Fibroblast of mammary gland (primary cell): ENCODE data around the gene LIMCH1.
A peak's percentile ranks its signal among the peaks of the same experiment; 100 is the strongest.

ENCODE experiments used
- DNase-seq: peaks from one replicate; pipeline ENCODE4 v3.0.0-alpha.2; 2010; ENCODE audit warnings: low read depth
- H3K4me3 ChIP-seq: 2 replicates; pipeline ENCODE4 v1.5.1; 2011; ENCODE audit warnings: low read depth, mild to moderate bottlenecking, low read length, moderate library complexity; ENCODE audit not compliant: control insufficient read depth
- TF ChIP-seq, protein P1 (sequence below): conservative IDR thresholded peaks from 2 replicates; pipeline ENCODE4 v1.5.1; 2011; ENCODE audit warnings: low read depth, low read length, inconsistent platforms; ENCODE audit not compliant: control insufficient read depth, insufficient read depth

The LIMCH1 gene

DNA sequence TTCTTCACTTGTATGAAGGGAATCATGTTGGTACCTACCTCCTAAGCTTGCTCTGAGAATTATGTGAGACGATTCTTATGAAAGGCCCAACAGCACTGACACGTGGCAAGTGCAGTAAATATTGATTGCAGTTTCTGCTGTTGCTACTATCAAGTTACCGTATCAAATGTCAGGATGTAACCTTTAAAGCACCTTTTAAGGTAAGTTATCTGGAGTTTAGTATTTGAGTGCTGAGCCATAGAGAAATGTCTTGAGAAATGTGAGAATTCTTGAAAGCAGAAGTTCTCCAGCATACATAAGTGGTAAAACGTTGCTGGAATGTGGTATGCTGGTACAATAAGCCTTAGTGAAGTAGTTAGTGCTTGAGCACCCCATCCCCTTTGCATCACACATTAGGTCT is 120.2 kb downstream of the LIMCH1 start:
- no peak overlapping the region for H3K4me3 ChIP-seq
- TF ChIP-seq, protein P1, sequence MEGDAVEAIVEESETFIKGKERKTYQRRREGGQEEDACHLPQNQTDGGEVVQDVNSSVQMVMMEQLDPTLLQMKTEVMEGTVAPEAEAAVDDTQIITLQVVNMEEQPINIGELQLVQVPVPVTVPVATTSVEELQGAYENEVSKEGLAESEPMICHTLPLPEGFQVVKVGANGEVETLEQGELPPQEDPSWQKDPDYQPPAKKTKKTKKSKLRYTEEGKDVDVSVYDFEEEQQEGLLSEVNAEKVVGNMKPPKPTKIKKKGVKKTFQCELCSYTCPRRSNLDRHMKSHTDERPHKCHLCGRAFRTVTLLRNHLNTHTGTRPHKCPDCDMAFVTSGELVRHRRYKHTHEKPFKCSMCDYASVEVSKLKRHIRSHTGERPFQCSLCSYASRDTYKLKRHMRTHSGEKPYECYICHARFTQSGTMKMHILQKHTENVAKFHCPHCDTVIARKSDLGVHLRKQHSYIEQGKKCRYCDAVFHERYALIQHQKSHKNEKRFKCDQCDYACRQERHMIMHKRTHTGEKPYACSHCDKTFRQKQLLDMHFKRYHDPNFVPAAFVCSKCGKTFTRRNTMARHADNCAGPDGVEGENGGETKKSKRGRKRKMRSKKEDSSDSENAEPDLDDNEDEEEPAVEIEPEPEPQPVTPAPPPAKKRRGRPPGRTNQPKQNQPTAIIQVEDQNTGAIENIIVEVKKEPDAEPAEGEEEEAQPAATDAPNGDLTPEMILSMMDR, result no peak
- DNase-seq, result no peak

DNA sequence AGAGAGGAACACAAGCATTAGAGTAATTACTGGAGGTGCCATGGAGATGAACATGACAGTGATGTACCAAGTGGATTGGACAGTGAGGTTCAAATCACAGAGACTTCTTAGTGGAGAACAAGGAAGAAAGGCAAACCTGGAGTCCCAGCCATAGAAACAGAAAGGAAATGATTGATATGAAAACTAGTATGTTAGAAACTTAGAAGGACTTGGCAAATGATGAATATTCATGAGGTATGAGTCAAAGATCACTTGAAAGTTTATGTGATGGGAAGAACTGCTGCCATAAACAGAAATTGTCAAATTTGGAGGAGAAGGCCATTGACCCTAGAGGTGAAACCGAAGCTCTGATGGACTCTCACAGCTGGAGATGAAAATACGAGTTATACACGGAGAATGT is 122.4 kb downstream of the LIMCH1 start:
- H3K4me3 ChIP-seq, result no peak overlapping the region
- TF ChIP-seq, protein P1, result no peak
- no peak for DNase-seq

DNA sequence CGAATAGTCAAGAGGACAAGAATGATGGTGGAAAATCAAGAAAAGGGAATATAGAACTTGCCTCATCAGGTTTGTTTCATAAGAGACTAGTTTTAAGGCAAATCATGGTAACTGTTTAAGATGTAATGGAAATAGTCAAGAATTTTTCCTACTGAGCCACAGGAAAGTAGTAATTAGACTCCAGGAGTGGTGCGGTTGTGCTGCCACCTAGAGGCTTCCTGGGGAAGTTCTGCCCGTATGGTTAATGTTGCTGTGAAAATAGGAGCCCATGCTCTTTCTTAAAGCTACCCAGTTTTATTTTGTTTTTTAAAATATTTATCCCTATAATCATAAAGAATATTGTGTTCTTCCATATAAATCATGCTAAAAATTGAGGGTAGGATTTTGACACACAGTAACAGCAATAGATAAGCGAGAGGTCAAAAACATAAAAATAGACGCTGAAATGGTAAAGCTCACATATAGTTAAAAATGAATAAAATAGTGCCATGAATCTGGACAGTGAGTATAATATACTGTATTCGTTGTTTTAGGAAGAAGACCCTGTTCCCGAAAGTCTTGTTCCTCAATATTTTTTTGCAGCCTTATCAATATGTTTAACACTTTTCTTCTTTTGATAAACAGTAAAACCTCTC is 123.6 kb downstream of the LIMCH1 start:
- H3K4me3 ChIP-seq, result no peak overlapping the region
- TF ChIP-seq, protein P1, result peak; percentile 95
- DNase-seq, result peak; percentile 48

DNA sequence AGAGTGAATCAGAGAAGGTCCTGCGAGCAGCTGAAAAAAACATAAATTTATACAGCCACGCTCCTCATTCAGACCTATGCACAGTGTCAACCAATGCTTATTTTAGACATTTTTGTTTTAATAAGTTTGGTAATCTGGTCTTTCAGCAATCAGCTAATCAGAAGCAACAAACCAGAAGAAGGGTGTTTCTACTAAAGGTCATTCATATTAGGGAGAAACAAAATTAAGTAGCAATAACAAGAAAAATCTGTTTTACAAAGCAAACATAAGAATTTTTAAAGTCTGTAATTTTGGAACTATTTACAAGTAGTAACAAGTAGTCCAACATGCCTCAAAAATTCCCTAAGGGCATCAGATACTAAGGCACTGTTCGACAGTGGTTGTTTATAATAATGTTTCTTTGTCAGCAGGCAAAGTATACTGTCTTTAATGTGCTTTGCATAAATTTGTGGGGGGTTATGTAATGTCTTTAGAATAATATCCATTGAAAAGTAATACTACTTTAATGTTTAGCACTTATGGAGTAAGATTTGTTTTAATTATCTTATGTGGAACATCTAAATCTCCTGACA is 127.8 kb downstream of the LIMCH1 start:
- H3K4me3 ChIP-seq, result no peak overlapping the region
- TF ChIP-seq, protein P1, result no peak
- DNase-seq, result no peak

DNA sequence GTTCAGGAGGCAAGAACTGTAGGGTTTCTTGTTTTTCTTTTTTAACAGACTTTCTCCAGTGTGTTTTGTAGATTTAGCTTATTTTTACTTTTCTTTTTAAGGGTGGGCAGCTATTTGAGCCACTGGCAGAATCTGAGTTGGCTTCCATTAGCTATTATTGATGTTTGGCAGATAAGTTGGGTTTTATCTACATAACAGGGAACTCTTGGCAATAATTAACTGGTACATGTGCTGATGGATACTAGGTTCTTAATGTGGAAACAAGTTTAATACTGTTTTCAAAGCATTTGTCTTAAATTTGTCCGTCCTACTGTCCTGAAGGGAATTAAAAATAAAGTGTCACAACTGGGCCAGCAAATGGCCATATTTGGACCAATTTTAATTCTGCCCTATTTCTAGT is 130.1 kb downstream of the LIMCH1 start:
- no peak for DNase-seq
- H3K4me3 ChIP-seq, result no peak overlapping the region
- TF ChIP-seq, protein P1, result no peak

DNA sequence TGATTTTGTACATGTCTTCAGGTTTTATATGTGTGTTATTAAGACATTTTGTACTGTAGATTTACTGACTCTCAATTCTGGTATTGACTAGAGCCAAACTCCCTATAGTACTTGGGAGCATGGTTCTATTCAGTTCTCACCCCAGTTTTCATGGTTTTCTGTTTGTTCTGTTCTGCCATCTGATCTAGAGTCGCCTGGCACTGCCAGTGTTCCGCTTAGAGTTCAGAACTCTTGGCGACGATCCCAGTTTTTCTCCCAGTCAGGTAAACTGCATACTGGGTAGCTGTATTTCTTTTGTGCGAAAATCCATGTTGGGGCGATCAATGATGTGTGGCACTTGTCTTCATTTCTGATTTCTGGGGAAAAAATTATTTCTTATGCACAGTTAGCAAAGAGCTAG is 132.6 kb downstream of the LIMCH1 start:
- no peak overlapping the region for H3K4me3 ChIP-seq
- TF ChIP-seq, protein P1, result no peak
- DNase-seq, result no peak
